Panc1 (cell line): ENCODE results near the gene SEC14L5. TPM values are rescaled to one million over a fixed set of nuclear protein-coding genes. Genes with fewer than 3 reads are reported as not detected.

Experiments
- ATAC-seq: fragments of 200-7000 bp; cut with Tn5 transposase; 2 replicates; pipeline ENCODE4 v1.9.1; 2020; ENCODE audit warnings: mild to moderate bottlenecking, moderate library complexity
- BruUV-seq: library from RNA; stranded (reverse); fragments of 400-500 nt; replicated peaks from 2 replicates; lab custom pipeline; 2021; lab: Mats Ljungman, UMichigan
- CTCF ChIA-PET: fragments of 300-600 bp; sonication (Branson Sonifier 250); formaldehyde crosslinking; loops from one replicate; lab custom pipeline; 2022; ENCODE audit warnings: antibody characterized with exemption; lab: Charles Lee
- POLR2A ChIA-PET: fragments of 300-600 bp; sonication (Branson Sonifier 250); formaldehyde crosslinking; loops from one replicate; lab custom pipeline; 2022; ENCODE audit warnings: antibody characterized with exemption; lab: Charles Lee
- DNase-seq: peaks from one replicate; pipeline ENCODE4 v3.0.0-alpha.2; 2010; ENCODE audit warnings: low read depth, low spot score
- H3K27ac ChIP-seq: 2 replicates; pipeline ENCODE4 v1.5.1; 2011; ENCODE audit warnings: mild to moderate bottlenecking, low read length, inconsistent platforms
- H3K27me3 ChIP-seq: fragments of 200-500 bp; sonication (Bioruptor generic); 2 replicates; pipeline ENCODE4 v1.6.0; 2014; ENCODE audit warnings: low read length, inconsistent platforms; ENCODE audit not compliant: control insufficient read depth, insufficient read depth
- H3K36me3 ChIP-seq: fragments of 200-500 bp; sonication (Bioruptor generic); 2 replicates; pipeline ENCODE4 v1.5.1; 2014; ENCODE audit warnings: inconsistent platforms, mild to moderate bottlenecking, low read length, moderate library complexity; ENCODE audit not compliant: control insufficient read depth, insufficient read depth
- H3K4me1 ChIP-seq: 2 replicates; pipeline ENCODE4 v1.5.1; 2011; ENCODE audit warnings: inconsistent platforms, mild to moderate bottlenecking, low read length, moderate library complexity; ENCODE audit not compliant: control insufficient read depth, insufficient read depth
- H3K4me3 ChIP-seq, 2 experiments: 2 replicates each; pipeline ENCODE4 v1.5.1; 2011 to 2012; ENCODE audit warnings: low read depth in 2 of 2, low read length in 2 of 2, mild to moderate bottlenecking in 2 of 2, inconsistent platforms in 1 of 2, moderate library complexity in 1 of 2
- H3K9me3 ChIP-seq: fragments of 200-500 bp; sonication (Bioruptor generic); 2 replicates; pipeline ENCODE4 v1.5.1; 2014; ENCODE audit warnings: low read depth, mild to moderate bottlenecking, inconsistent platforms, low read length, moderate library complexity; ENCODE audit not compliant: control insufficient read depth, insufficient read depth
- POLR2AphosphoS5 ChIP-seq: IDR thresholded peaks from 2 replicates; pipeline ENCODE4 v1.6.1; 2012; ENCODE audit warnings: mild to moderate bottlenecking, low read depth, low read length, moderate library complexity
- SIN3A ChIP-seq: IDR thresholded peaks from 2 replicates; pipeline ENCODE4 v1.6.1; 2012; ENCODE audit warnings: low read depth, mild to moderate bottlenecking, low read length, moderate library complexity, borderline replicate concordance; ENCODE audit not compliant: insufficient read depth
- TCF7L2 ChIP-seq: IDR thresholded peaks from 2 replicates; pipeline ENCODE4 v1.6.1; 2011; ENCODE audit warnings: mild to moderate bottlenecking, low read depth, low read length, inconsistent platforms
- in situ Hi-C: cut with HindIII; loops from 2 replicates; pipeline ENCODE4 v1.10.0; 2016; ENCODE audit warnings: low sequenced_read_pairs, low pct_unique_long_range_greater_than_20kb
- intact Hi-C: fragments of 100-400 bp; cut with micrococcal nuclease; formaldehyde crosslinking; loops from one replicate; pipeline ENCODE4 v1.10.0; 2022; ENCODE audit not compliant: unreplicated experiment
- total RNA-seq: library from RNA; stranded (reverse); gene quantifications from one replicate; pipeline ENCODE4 v1.2.1, GENCODE V29; 2021; ENCODE audit not compliant: unreplicated experiment
- TF ChIP-seq, protein P1 (sequence below), 2 experiments: IDR thresholded peaks; 2 replicates each; pipeline ENCODE4 v1.6.1; 2011 to 2012; ENCODE audit warnings: low read depth in 2 of 2, control low read depth in 1 of 2, low read length in 1 of 2, mild to moderate bottlenecking in 1 of 2, moderate library complexity in 1 of 2; ENCODE audit not compliant: insufficient read depth in 1 of 2
- TF ChIP-seq, protein P2 (sequence below): fragments of 450-650 bp; IDR thresholded peaks from 2 replicates; pipeline ENCODE4 v1.5.1; 2017; ENCODE audit warnings: mild to moderate bottlenecking

Gene SEC14L5
- total RNA-seq, 1 experiment from 2014 or later = 0.26 TPM

DNA sequence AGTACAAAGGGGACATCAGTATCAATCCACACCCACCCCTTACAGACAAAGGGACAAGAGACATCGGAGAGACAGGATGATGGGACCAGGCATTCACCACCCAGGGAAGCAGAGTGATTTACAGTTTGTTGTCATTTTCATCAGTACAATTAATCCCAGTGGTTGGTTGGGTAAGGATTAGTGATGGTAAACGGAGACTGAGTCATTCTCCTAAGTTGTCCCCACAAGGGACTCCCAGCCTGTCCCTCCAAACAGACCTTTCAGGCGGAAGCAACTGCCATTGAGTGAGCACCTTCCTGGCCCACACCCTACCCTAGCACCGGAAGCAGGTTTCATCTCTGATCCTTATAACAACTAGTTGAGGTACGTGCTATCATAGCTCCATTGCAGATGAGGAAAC lies 32.3 kb upstream of the SEC14L5 start:
- ATAC-seq (no peak), DNase-seq (no peak)
- Histone ChIP-seq H3K27me3 (no peaks in the 10 kb centered on the region), H3K4me3 (no peak overlapping the region), H3K4me1 (peaks cover 2% of the 10 kb centered on the region; the same call in 1 of the 2 replicates), H3K9me3 (peaks cover 8% of the 10 kb centered on the region; the same call in 1 of the 2 replicates), H3K36me3 (no peaks in the 10 kb centered on the region), H3K27ac (no peak overlapping the region)
- no TSS peak for BruUV-seq
- POLR2A ChIA-PET = no interaction called here
- TF ChIP-seq POLR2AphosphoS5 (no peak), TCF7L2 (no peak), SIN3A (no peak)
- TF ChIP-seq, protein P1, sequence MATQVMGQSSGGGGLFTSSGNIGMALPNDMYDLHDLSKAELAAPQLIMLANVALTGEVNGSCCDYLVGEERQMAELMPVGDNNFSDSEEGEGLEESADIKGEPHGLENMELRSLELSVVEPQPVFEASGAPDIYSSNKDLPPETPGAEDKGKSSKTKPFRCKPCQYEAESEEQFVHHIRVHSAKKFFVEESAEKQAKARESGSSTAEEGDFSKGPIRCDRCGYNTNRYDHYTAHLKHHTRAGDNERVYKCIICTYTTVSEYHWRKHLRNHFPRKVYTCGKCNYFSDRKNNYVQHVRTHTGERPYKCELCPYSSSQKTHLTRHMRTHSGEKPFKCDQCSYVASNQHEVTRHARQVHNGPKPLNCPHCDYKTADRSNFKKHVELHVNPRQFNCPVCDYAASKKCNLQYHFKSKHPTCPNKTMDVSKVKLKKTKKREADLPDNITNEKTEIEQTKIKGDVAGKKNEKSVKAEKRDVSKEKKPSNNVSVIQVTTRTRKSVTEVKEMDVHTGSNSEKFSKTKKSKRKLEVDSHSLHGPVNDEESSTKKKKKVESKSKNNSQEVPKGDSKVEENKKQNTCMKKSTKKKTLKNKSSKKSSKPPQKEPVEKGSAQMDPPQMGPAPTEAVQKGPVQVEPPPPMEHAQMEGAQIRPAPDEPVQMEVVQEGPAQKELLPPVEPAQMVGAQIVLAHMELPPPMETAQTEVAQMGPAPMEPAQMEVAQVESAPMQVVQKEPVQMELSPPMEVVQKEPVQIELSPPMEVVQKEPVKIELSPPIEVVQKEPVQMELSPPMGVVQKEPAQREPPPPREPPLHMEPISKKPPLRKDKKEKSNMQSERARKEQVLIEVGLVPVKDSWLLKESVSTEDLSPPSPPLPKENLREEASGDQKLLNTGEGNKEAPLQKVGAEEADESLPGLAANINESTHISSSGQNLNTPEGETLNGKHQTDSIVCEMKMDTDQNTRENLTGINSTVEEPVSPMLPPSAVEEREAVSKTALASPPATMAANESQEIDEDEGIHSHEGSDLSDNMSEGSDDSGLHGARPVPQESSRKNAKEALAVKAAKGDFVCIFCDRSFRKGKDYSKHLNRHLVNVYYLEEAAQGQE (IDR thresholded peaks at IDR 0.05; ENCODE audit: insufficient read depth in 1 of 2, low read depth in 2 of 2, low read length in 1 of 2) = no peak
- TF ChIP-seq, protein P2, sequence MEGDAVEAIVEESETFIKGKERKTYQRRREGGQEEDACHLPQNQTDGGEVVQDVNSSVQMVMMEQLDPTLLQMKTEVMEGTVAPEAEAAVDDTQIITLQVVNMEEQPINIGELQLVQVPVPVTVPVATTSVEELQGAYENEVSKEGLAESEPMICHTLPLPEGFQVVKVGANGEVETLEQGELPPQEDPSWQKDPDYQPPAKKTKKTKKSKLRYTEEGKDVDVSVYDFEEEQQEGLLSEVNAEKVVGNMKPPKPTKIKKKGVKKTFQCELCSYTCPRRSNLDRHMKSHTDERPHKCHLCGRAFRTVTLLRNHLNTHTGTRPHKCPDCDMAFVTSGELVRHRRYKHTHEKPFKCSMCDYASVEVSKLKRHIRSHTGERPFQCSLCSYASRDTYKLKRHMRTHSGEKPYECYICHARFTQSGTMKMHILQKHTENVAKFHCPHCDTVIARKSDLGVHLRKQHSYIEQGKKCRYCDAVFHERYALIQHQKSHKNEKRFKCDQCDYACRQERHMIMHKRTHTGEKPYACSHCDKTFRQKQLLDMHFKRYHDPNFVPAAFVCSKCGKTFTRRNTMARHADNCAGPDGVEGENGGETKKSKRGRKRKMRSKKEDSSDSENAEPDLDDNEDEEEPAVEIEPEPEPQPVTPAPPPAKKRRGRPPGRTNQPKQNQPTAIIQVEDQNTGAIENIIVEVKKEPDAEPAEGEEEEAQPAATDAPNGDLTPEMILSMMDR = no peak
- intact Hi-C loops = no loop called here
- CTCF ChIA-PET = no interaction called here
- in situ Hi-C loops = no loop called here

DNA sequence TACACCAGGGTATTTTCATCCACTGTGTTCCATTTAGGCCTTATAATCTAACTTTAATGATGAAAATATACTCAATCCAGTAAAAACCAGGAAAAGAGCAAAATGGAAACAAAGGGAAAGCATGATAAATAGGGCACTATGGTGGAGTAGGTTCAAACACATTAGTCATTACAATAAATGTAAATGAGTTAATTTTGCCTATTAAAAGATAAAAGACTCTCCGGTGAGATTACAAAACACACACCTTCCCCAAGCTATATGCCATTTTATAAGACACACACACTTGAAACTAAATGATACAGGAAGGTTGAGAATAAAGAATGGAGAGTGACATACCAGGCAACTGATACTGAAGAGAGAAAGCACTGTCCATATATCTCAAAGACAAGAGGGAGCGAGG lies 31.2 kb upstream of the SEC14L5 start:
- ATAC-seq (no peak), DNase-seq (no peak)
- intact Hi-C loops (no loop called here), in situ Hi-C loops (no loop called here)
- H3K27me3 ChIP-seq = no peaks in the 10 kb centered on the region
- TF ChIP-seq, protein P2 = no peak
- TF ChIP-seq POLR2AphosphoS5 (no peak), SIN3A (no peak), TCF7L2 (no peak)
- TF ChIP-seq, protein P1 (IDR thresholded peaks at IDR 0.05; ENCODE audit: insufficient read depth in 1 of 2, low read depth in 2 of 2, low read length in 1 of 2) = no peak
- BruUV-seq = no TSS peak
- POLR2A ChIA-PET = no interaction called here
- H3K4me1 ChIP-seq = peaks cover 2% of the 10 kb centered on the region; the same call in 1 of the 2 replicates
- H3K36me3 ChIP-seq = no peaks in the 10 kb centered on the region
- H3K27ac ChIP-seq = no peak overlapping the region
- peaks cover 8% of the 10 kb centered on the region; the same call in 1 of the 2 replicates for H3K9me3 ChIP-seq
- no peak overlapping the region for H3K4me3 ChIP-seq
- CTCF ChIA-PET = no interaction called here
